ES-I3 (cell line): Measurements from ENCODE around the gene FAM170B.

Experiments used
- H3K36me3 ChIP-seq: 2 replicates; pipeline ENCODE4 v1.6.1; 2013; ENCODE audit warnings: mild to moderate bottlenecking, low read length, control low read depth, moderate library complexity; ENCODE audit not compliant: insufficient read depth
- H3K4me1 ChIP-seq: 2 replicates; pipeline ENCODE4 v1.6.1; 2013; ENCODE audit warnings: mild to moderate bottlenecking, control low read depth, low read length; ENCODE audit not compliant: insufficient read depth
- H3K9ac ChIP-seq: 2 replicates; pipeline ENCODE4 v1.6.1; 2013; ENCODE audit warnings: low read depth, mild to moderate bottlenecking, low read length, moderate library complexity
- H3K9me3 ChIP-seq: 2 replicates; pipeline ENCODE4 v1.6.1; 2013; ENCODE audit warnings: mild to moderate bottlenecking, low read length, moderate library complexity; ENCODE audit not compliant: control insufficient read depth, insufficient read depth

Gene FAM170B

GRCh38 chr10:49103761-49104160 is 30.1 kb downstream of the FAM170B start:
- Histone ChIP-seq H3K9ac (no peak overlapping the region), H3K9me3 (no peaks in the 10 kb centered on the region), H3K36me3 (no peaks in the 10 kb centered on the region), H3K4me1 (no peaks in the 10 kb centered on the region)

GRCh38 chr10:49099046-49099445 is 34.8 kb downstream of the FAM170B start:
- no peaks in the 10 kb centered on the region for H3K36me3 ChIP-seq
- H3K4me1 ChIP-seq: no peaks in the 10 kb centered on the region
- H3K9ac ChIP-seq: no peak overlapping the region
- H3K9me3 ChIP-seq: no peaks in the 10 kb centered on the region

GRCh38 chr10:49096890-49097445 is 36.9 kb downstream of the FAM170B start:
- Histone ChIP-seq H3K9ac (no peak overlapping the region), H3K9me3 (no peaks in the 10 kb centered on the region), H3K36me3 (no peaks in the 10 kb centered on the region), H3K4me1 (no peaks in the 10 kb centered on the region)

GRCh38 chr10:49094646-49095045 is 39.2 kb downstream of the FAM170B start:
- no peaks in the 10 kb centered on the region for H3K4me1 ChIP-seq
- H3K9me3 ChIP-seq: no peaks in the 10 kb centered on the region
- H3K36me3 ChIP-seq: no peaks in the 10 kb centered on the region
- H3K9ac ChIP-seq: no peak overlapping the region

DNA sequence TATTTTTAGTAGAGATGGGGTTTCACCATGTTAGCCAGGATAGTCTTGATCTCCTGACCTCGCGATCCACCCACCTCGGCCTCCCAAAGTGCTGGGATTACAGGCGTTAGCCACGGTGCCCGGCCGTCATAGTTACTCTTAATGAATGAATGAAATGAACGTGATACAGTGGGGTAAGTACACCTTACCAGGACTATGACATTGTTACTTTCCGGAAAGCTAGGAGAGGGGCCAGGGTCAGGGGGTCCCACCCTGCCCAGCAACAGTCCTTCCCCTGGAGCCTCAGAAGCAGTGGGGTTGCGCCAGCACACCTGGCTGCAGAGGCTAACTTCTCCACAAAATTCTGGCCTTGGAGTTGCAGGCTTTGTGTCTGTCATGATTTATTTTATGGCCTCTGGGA is 39.9 kb downstream of the FAM170B start:
- Histone ChIP-seq H3K4me1 (no peaks in the 10 kb centered on the region), H3K36me3 (no peaks in the 10 kb centered on the region), H3K9ac (no peak overlapping the region), H3K9me3 (no peaks in the 10 kb centered on the region)

- Histone ChIP-seq H3K9ac (no peak overlapping the region), H3K4me1 (no peaks in the 10 kb centered on the region), H3K36me3 (no peaks in the 10 kb centered on the region), H3K9me3 (no peaks in the 10 kb centered on the region)
Observed at GRCh38 chr10:49092477-49092876, 41.3 kb downstream of the FAM170B start.

DNA sequence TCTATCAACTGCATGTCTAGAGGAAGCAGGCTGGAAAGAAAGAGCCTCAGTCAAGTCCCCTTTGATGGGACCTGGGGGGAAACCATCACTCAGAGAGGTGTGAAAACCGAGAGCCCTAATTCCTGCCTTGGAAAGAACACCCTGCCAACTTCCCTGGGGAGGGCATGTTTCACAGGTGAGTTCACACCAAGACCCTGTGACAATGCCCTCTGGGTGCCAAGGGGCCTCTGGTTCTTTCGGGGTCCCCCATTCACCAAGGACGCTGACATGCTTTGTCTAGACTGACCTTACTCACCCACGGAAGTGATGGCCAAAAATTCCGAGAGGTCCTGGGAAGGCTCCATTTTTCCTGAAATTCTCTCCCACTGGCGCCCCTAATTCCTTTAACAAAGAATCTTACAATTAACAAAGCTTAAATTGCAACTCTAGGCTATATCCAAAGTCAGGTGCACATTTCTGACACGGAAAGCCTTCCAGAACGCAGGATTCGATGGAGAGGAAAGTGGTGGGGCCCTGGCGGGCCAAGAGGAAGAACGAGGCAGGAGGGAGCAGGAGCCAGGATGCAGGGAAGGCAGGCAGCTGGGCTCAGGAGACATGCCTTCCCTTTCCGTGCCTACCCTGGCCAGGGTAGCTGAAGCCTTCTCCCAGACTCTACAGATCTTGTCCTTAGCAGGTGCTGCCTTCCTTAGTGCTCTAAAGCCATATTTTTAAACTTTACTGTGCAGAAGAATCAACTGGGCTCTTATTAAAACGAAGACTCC is 42.2 kb downstream of the FAM170B start:
- H3K9ac ChIP-seq: no peak overlapping the region
- peaks cover 2% of the 10 kb centered on the region; the same call in 1 of the 2 replicates for H3K9me3 ChIP-seq
- H3K36me3 ChIP-seq: no peaks in the 10 kb centered on the region
- H3K4me1 ChIP-seq: no peaks in the 10 kb centered on the region

DNA sequence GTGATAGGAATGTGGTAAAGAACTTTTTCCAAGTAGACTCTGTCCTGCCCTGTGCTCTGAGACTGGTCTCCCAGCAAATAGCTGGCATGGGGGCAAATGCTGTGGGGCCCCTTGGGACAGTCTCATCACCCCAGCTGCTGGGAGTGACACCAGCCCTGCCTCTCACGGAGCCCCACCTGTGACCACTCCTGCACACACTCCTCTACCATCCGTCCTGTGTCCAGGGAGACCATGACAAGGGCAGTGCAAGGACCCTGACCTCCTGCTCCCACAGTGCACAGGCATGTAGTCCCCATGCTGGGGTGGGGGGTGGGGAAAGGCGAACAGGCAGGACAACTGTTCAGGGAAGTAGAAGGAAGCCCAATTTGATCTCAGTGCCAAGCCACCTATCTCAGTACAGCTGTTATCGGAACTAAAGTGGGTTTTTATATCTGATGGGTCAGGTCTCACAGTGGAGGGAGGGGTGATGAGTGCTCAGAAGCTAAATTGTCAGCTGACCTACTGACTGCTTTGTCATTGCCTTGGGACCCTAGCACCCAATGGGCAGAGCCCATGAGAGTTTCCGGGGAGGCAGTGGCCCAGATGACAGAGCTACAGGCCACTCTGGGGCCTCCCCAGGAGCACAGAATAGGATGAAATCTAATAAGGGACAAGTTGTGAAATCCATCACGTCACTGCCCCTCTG is 43.0 kb downstream of the FAM170B start:
- Histone ChIP-seq H3K9ac (no peak overlapping the region), H3K9me3 (peaks cover 2% of the 10 kb centered on the region; the same call in 1 of the 2 replicates), H3K36me3 (no peaks in the 10 kb centered on the region), H3K4me1 (no peaks in the 10 kb centered on the region)

- H3K4me1 ChIP-seq: no peaks in the 10 kb centered on the region
- no peak overlapping the region for H3K9ac ChIP-seq
- no peaks in the 10 kb centered on the region for H3K36me3 ChIP-seq
- peaks cover 2% of the 10 kb centered on the region; the same call in 1 of the 2 replicates for H3K9me3 ChIP-seq
Observed at GRCh38 chr10:49090189-49090575, 43.6 kb downstream of the FAM170B start.

- H3K9me3 ChIP-seq: peaks cover 2% of the 10 kb centered on the region; the same call in 1 of the 2 replicates
- H3K9ac ChIP-seq: no peak overlapping the region
- no peaks in the 10 kb centered on the region for H3K4me1 ChIP-seq
- no peaks in the 10 kb centered on the region for H3K36me3 ChIP-seq
Observed at GRCh38 chr10:49089557-49090188, 44.1 kb downstream of the FAM170B start.

GRCh38 chr10:49089152-49089551 is 44.7 kb downstream of the FAM170B start:
- Histone ChIP-seq H3K36me3 (no peaks in the 10 kb centered on the region), H3K4me1 (no peaks in the 10 kb centered on the region), H3K9me3 (peaks cover 2% of the 10 kb centered on the region; the same call in 1 of the 2 replicates), H3K9ac (no peak overlapping the region)

- Histone ChIP-seq H3K36me3 (no peaks in the 10 kb centered on the region), H3K4me1 (no peaks in the 10 kb centered on the region), H3K9ac (no peak overlapping the region), H3K9me3 (peaks cover 2% of the 10 kb centered on the region; the same call in 1 of the 2 replicates)
Observed at GRCh38 chr10:49086889-49087288, 46.9 kb downstream of the FAM170B start.

DNA sequence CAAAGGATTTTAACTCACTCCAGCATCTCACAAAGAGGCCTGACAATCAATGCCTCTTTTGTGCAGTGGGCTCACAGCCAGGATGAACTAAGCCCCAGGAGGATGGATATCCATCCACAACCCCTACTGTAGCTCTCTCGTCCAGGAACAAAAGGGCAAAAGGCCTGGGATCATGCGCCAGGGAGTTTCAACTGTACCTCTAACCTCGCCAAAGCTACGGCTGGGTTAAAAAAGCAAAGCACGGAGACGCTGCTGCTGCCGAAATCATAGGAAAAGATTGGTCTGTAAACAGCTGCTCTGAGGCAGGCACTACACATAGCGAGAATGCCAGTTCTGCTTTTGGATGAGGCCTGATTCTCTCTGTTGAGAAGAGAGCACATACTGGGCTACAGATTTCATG is 50.6 kb downstream of the FAM170B start:
- Histone ChIP-seq H3K4me1 (peaks cover 9% of the 10 kb centered on the region), H3K36me3 (no peaks in the 10 kb centered on the region), H3K9me3 (peaks cover 2% of the 10 kb centered on the region; the same call in 1 of the 2 replicates), H3K9ac (no peak overlapping the region)

GRCh38 chr10:49082766-49083165 is 51.1 kb downstream of the FAM170B start:
- Histone ChIP-seq H3K4me1 (peaks cover 9% of the 10 kb centered on the region), H3K9me3 (peaks cover 2% of the 10 kb centered on the region; the same call in 1 of the 2 replicates), H3K9ac (no peak overlapping the region), H3K36me3 (no peaks in the 10 kb centered on the region)
